ENCODE measurements around the gene HBD.

Gene HBD

GRCh38 chr11:5246772-5247471 lies 12.6 kb upstream of the HBD start:
- no peak overlapping the region for H3K27ac ChIP-seq
- TF ChIP-seq ZFX (IDR thresholded peaks at IDR 0.05; ENCODE audit: borderline replicate concordance) = no peak
- no peak for TF ChIP-seq CTCF (IDR thresholded peaks at IDR 0.05)

GRCh38 chr11:5245155-5245554 lies 10.9 kb upstream of the HBD start:
- TF ChIP-seq CTCF (IDR thresholded peaks at IDR 0.05) = no peak
- no peak overlapping the region for H3K27ac ChIP-seq

GRCh38 chr11:5243816-5244180 lies 9.5 kb upstream of the HBD start:
- TF ChIP-seq ZFX (IDR thresholded peaks at IDR 0.05; ENCODE audit: borderline replicate concordance) (no peak), CTCF (IDR thresholded peaks at IDR 0.05) (no peak)
- H3K27ac ChIP-seq = no peak overlapping the region

GRCh38 chr11:5242933-5243815 lies 8.9 kb upstream of the HBD start:
- H3K27ac ChIP-seq = no peak overlapping the region
- TF ChIP-seq ZFX (IDR thresholded peaks at IDR 0.05; ENCODE audit: borderline replicate concordance) (no peak), CTCF (IDR thresholded peaks at IDR 0.05) (no peak)

GRCh38 chr11:5242208-5242607 lies 7.9 kb upstream of the HBD start:
- TF ChIP-seq CTCF (IDR thresholded peaks at IDR 0.05) (no peak), ZFX (IDR thresholded peaks at IDR 0.05; ENCODE audit: borderline replicate concordance) (no peak)
- no peak overlapping the region for H3K27ac ChIP-seq

GRCh38 chr11:5241458-5241857 lies 7.2 kb upstream of the HBD start:
- TF ChIP-seq ZFX (IDR thresholded peaks at IDR 0.05; ENCODE audit: borderline replicate concordance) (no peak), CTCF (IDR thresholded peaks at IDR 0.05) (no peak)
- no peak overlapping the region for H3K27ac ChIP-seq

- TF ChIP-seq ZFX (IDR thresholded peaks at IDR 0.05; ENCODE audit: borderline replicate concordance) (no peak), CTCF (IDR thresholded peaks at IDR 0.05) (no peak)
- H3K27ac ChIP-seq = no peak overlapping the region
Observed at GRCh38 chr11:5240458-5240857, 6.2 kb upstream of the HBD start.

All from 22Rv1 (cell line).